Mesenchymal stem cell (in vitro differentiated cells and primary cell): ENCODE measurements around the gene PLEKHA8.
A peak's percentile ranks its signal among the peaks of the same experiment; 100 is the strongest.

Experiments used
- DNase-seq: peaks from one replicate; pipeline ENCODE4 v3.0.0-alpha.2; 2013
- H2AFZ ChIP-seq: one replicate; pipeline ENCODE4 v1.6.1; 2013; ENCODE audit warnings: low read depth, mild to moderate bottlenecking, control low read depth, inconsistent platforms, low read length, moderate library complexity
- H2AK5ac ChIP-seq: 2 replicates; pipeline ENCODE4 v1.6.1; 2013; ENCODE audit warnings: low read length, moderate library complexity, mild to moderate bottlenecking, inconsistent platforms; ENCODE audit not compliant: severe bottlenecking
- H2BK120ac ChIP-seq: one replicate; pipeline ENCODE4 v1.6.1; 2013; ENCODE audit warnings: low read depth, mild to moderate bottlenecking, inconsistent platforms, low read length, moderate library complexity
- H2BK12ac ChIP-seq, 2 experiments: one replicate each; pipeline ENCODE4 v1.6.1; 2013; ENCODE audit warnings: inconsistent platforms in 2 of 2, low read length in 2 of 2, mild to moderate bottlenecking in 2 of 2, moderate library complexity in 2 of 2, control low read depth in 1 of 2
- H2BK15ac ChIP-seq: one replicate; pipeline ENCODE4 v1.6.1; 2013; ENCODE audit warnings: mild to moderate bottlenecking, low read depth, inconsistent platforms; ENCODE audit not compliant: poor library complexity, severe bottlenecking
- H2BK5ac ChIP-seq: 2 replicates; pipeline ENCODE4 v1.6.1; 2013; ENCODE audit warnings: low read depth, mild to moderate bottlenecking, low read length, control low read depth, inconsistent platforms; ENCODE audit not compliant: poor library complexity, severe bottlenecking
- H3K14ac ChIP-seq, 2 experiments: one replicate each; pipeline ENCODE4 v1.6.1; 2013; ENCODE audit warnings: inconsistent platforms in 2 of 2, low read length in 2 of 2, control low read depth in 1 of 2, mild to moderate bottlenecking in 1 of 2, moderate library complexity in 1 of 2
- H3K18ac ChIP-seq, 2 experiments: one replicate each; pipeline ENCODE4 v1.6.1; 2013; ENCODE audit warnings: inconsistent platforms in 2 of 2, low read length in 2 of 2, control low read depth in 1 of 2, low read depth in 1 of 2, mild to moderate bottlenecking in 1 of 2
- H3K23ac ChIP-seq, 2 experiments: one replicate each; pipeline ENCODE4 v1.6.1; 2013; ENCODE audit warnings: inconsistent platforms in 2 of 2, low read length in 2 of 2, mild to moderate bottlenecking in 2 of 2, moderate library complexity in 2 of 2, control low read depth in 1 of 2
- H3K27ac ChIP-seq: 2 replicates; pipeline ENCODE4 v1.5.1; 2013; ENCODE audit warnings: mild to moderate bottlenecking, moderate library complexity, low read length, control low read depth, inconsistent platforms; ENCODE audit not compliant: poor library complexity, severe bottlenecking
- H3K27me3 ChIP-seq, 2 experiments: 2 replicates each; pipeline versions ENCODE4 v1.6.1 to v1.7.0; 2013; ENCODE audit warnings: low read length in 2 of 2, mild to moderate bottlenecking in 2 of 2, moderate library complexity in 2 of 2, control low read depth in 1 of 2, inconsistent platforms in 1 of 2; ENCODE audit not compliant: control insufficient read depth in 1 of 2, insufficient read depth in 1 of 2
- H3K36me3 ChIP-seq, 2 experiments: 2 replicates each; pipeline versions ENCODE4 v1.6.1 to v1.7.0; 2013; ENCODE audit warnings: low read length in 2 of 2, control low read depth in 1 of 2, inconsistent platforms in 1 of 2, low read depth in 1 of 2, mild to moderate bottlenecking in 1 of 2; ENCODE audit not compliant: insufficient read depth in 2 of 2, control insufficient read depth in 1 of 2
- H3K4ac ChIP-seq, 2 experiments: one replicate each; pipeline ENCODE4 v1.6.1; 2013; ENCODE audit warnings: inconsistent platforms in 2 of 2, low read length in 2 of 2, mild to moderate bottlenecking in 2 of 2, moderate library complexity in 2 of 2, control low read depth in 1 of 2, low read depth in 1 of 2
- H3K4me1 ChIP-seq: 2 replicates; pipeline ENCODE4 v1.6.1; 2013; ENCODE audit warnings: low read depth, low read length, control low read depth; ENCODE audit not compliant: control insufficient read depth, insufficient read depth
- H3K4me2 ChIP-seq: 2 replicates; pipeline ENCODE4 v1.6.1; 2013; ENCODE audit warnings: low read length, mild to moderate bottlenecking, inconsistent platforms; ENCODE audit not compliant: poor library complexity, severe bottlenecking
- H3K4me3 ChIP-seq, 2 experiments: 2 replicates each; pipeline versions ENCODE4 v1.5.1 to v1.7.0; 2013; ENCODE audit warnings: low read length in 2 of 2, mild to moderate bottlenecking in 2 of 2, control low read depth in 1 of 2, low read depth in 1 of 2; ENCODE audit not compliant: insufficient read depth in 1 of 2
- H3K79me1 ChIP-seq: replicated peaks from 2 replicates; pipeline ENCODE4 v1.6.1; 2013; ENCODE audit warnings: mild to moderate bottlenecking, control low read depth, low read length, inconsistent platforms; ENCODE audit not compliant: poor library complexity, severe bottlenecking
- H3K9ac ChIP-seq: 2 replicates; pipeline ENCODE4 v1.7.0; 2013; ENCODE audit warnings: mild to moderate bottlenecking, low read length, moderate library complexity
- H3K9me3 ChIP-seq: 2 replicates; pipeline ENCODE4 v1.7.0; 2013; ENCODE audit warnings: mild to moderate bottlenecking, low read length; ENCODE audit not compliant: control insufficient read depth
- H4K8ac ChIP-seq: one replicate; pipeline ENCODE4 v1.6.1; 2013; ENCODE audit warnings: inconsistent platforms, mild to moderate bottlenecking, low read length, moderate library complexity
- H4K91ac ChIP-seq: one replicate; pipeline ENCODE4 v1.6.1; 2013; ENCODE audit warnings: mild to moderate bottlenecking, low read length, inconsistent platforms
- WGBS: methylation state at CpG from one replicate; pipeline ENCODE4 v1.1.7; 2013; ENCODE audit warnings: mixed read lengths; 5-methylcytosine and 5-hydroxymethylcytosine counted together

Gene PLEKHA8

GRCh38 chr7:30119890-30120577 is 91.8 kb downstream of the PLEKHA8 start:
- Histone ChIP-seq H3K4me2 (no peak overlapping the region), H3K79me1 (no peaks in the 10 kb centered on the region), H3K36me3 (no peaks in the 10 kb centered on the region), H3K27ac (no peak overlapping the region), H2BK15ac (no peak overlapping the region), H3K18ac (no peak overlapping the region), H3K9ac (no peak overlapping the region), H3K23ac (no peak overlapping the region), H4K8ac (no peak overlapping the region), H3K9me3 (no peaks in the 10 kb centered on the region), H2AFZ (no peak overlapping the region), H4K91ac (no peak overlapping the region), H2BK12ac (no peak overlapping the region), H3K4me1 (peaks cover 2% of the 10 kb centered on the region), H3K4me3 (no peak overlapping the region), H3K4ac (no peak overlapping the region), H2AK5ac (no peak overlapping the region), H3K27me3 (no peaks in the 10 kb centered on the region), H2BK5ac (no peak overlapping the region), H2BK120ac (no peak overlapping the region), H3K14ac (no peak overlapping the region)
- 93% methylated on average over 4 of the region's 4 CpGs for WGBS
- no peak for DNase-seq

GRCh38 chr7:30133736-30134610 is 105.8 kb downstream of the PLEKHA8 start:
- Histone ChIP-seq H3K36me3 (peaks cover 0 to 2% of the 10 kb centered on the region in 2 experiments), H2BK120ac (no peak overlapping the region), H3K9ac (peak overlapping the region; percentile 81), H3K14ac (no peak overlapping the region), H3K27me3 (peaks cover 0 to 3% of the 10 kb centered on the region in 2 experiments), H2AK5ac (no peak overlapping the region), H3K9me3 (no peaks in the 10 kb centered on the region), H3K23ac (no peak overlapping the region), H2BK5ac (no peak overlapping the region), H4K8ac (no peak overlapping the region), H3K27ac (no peak overlapping the region), H3K4me2 (peak overlapping the region; percentile 61), H3K4me3 (peak overlapping the region; percentile 65 to 83), H2BK12ac (no peak overlapping the region), H3K79me1 (peaks cover 2% of the 10 kb centered on the region), H3K4ac (no peak overlapping the region), H3K4me1 (peaks cover 6% of the 10 kb centered on the region), H4K91ac (no peak overlapping the region), H2AFZ (peak overlapping the region; percentile 32), H3K18ac (no peak overlapping the region), H2BK15ac (no peak overlapping the region)
- 41% methylated on average over 12 of the region's 13 CpGs for WGBS
- no peak for DNase-seq

- Histone ChIP-seq H3K4me3 (peak within 1 kb of the TSS; percentile 65 to 92), H3K27ac (no peak within 1 kb of the TSS), H3K18ac (peak within 1 kb of the TSS; percentile 52 to 67), H3K27me3 (peaks cover 0 to 3% of the 10 kb centered on the region in 2 experiments), H2AFZ (peak within 1 kb of the TSS; percentile 32), H4K8ac (peak within 1 kb of the TSS; percentile 4), H2BK120ac (no peak within 1 kb of the TSS), H3K23ac (no peak within 1 kb of the TSS), H3K4me1 (peaks cover 6% of the 10 kb centered on the region), H2AK5ac (no peak within 1 kb of the TSS), H3K4me2 (peak within 1 kb of the TSS; percentile 98), H3K9ac (peak within 1 kb of the TSS; percentile 91), H4K91ac (peak within 1 kb of the TSS; percentile 40), H3K79me1 (peaks cover 5% of the 10 kb centered on the region), H2BK15ac (no peak within 1 kb of the TSS), H2BK12ac (peak within 1 kb of the TSS in 1 of 2 experiments; percentile 47), H3K9me3 (no peaks in the 10 kb centered on the region), H2BK5ac (no peak within 1 kb of the TSS), H3K14ac (peak within 1 kb of the TSS in 1 of 2 experiments; percentile 49), H3K36me3 (peaks cover 0 to 3% of the 10 kb centered on the region in 2 experiments), H3K4ac (no peak within 1 kb of the TSS)
- DNase-seq: peak; percentile 86
- under 1% methylated on average over 71 of the region's 99 CpGs for WGBS
Measured at GRCh38 chr7:30134611-30135300, 106.5 kb downstream of the PLEKHA8 start, which contains the start of gene MTURN. TSS of gene MTURN (plus strand) at chr7:30134986. CDS start at chr7:30135137, 151 bp downstream.
